Measurements from ENCODE around the gene WIZ.
"Not testable (repeated sequence)": the region's sequence is repeated elsewhere in the genome, so short reads cannot be mapped to it uniquely, and the experiment has no call there.

The WIZ gene

DNA sequence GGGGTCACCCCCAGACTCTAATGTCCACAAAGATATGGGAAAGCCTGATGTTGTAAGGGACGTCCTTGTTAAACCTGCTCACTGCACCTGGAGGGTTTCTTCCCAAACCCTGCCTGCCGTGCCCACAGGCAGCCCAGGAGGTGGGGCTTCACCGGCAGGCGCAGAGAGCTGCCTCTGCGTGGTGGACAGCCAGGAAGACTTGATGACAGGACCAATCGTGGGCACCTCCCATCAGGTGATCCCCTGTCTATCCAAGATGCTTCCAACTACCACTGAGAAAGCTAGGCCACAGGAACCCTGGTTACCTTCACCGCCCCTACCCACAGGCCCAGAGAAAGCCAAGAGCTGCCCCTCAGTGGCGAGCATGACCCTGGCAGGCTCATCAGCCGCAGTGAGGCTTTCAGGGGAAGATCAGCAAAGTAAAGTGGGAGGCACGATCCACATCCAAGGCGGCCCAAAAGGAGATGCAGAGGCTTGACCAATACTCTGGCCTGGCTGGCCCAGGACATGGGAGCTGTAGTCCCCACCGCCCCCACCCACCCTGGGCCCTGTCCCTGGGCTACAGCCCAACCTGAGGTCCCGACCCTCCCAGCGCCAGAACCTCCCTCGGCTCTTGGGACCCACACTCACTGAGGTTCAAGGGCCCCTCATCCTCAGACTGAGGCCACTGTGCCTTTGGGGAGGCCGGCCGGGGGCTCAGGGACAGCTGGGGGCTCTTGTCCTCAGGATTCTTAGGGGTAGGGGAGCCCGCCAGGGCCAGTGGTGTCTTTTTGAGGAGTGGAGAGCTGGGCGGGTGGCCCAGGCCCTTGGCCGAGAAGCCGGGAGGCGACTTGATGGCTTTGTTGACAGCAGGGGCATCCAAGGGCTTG is 20.6 kb downstream of the WIZ start:
- no peak for DNase-seq (ENCODE audit: low read depth in 2 of 2)

DNA sequence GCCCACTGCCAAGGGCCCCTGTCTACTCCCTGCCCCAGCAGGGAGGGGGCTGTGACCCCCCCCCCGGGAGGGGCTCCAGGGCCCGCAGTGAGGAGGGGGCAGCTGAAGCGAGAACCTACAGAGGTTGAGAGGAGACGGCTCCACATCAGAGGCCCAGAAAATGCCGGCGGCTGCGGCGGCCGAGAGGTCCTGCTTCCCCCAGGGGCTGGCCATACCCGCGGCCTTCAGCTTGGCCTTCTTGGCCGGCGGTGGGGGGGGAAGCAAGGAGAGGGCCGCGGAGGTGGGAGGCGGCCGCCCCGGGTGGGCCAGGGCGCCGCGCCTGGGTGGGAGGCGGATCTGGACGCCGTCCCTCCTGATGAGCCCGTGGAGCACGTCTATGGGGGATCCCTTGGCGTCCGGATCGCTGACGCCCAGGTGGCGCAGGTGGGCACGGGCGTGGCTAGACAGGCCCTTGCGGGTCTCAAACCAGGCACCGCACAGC is 21.7 kb downstream of the WIZ start:
- DNase-seq (ENCODE audit: low read depth in 2 of 2) = no peak

DNA sequence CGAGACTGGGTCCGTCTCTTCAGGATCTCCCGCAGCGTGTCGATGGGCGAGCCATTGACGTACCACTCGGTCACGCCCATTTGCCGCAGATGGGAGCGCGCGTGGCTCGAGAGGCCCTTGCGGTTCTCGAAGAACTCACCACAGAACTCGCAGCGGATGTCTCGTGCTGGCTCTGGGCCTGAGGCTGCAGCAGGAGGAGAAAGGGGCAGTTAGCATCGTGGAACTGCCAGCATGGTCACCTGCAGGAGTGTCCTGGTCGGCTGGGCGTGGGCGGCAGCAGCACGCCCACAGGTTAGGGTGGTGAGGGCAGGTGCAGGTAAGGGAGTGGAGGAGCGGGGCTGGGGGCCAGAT is 22.4 kb downstream of the WIZ start:
- no peak for DNase-seq (ENCODE audit: low read depth in 2 of 2)

DNA sequence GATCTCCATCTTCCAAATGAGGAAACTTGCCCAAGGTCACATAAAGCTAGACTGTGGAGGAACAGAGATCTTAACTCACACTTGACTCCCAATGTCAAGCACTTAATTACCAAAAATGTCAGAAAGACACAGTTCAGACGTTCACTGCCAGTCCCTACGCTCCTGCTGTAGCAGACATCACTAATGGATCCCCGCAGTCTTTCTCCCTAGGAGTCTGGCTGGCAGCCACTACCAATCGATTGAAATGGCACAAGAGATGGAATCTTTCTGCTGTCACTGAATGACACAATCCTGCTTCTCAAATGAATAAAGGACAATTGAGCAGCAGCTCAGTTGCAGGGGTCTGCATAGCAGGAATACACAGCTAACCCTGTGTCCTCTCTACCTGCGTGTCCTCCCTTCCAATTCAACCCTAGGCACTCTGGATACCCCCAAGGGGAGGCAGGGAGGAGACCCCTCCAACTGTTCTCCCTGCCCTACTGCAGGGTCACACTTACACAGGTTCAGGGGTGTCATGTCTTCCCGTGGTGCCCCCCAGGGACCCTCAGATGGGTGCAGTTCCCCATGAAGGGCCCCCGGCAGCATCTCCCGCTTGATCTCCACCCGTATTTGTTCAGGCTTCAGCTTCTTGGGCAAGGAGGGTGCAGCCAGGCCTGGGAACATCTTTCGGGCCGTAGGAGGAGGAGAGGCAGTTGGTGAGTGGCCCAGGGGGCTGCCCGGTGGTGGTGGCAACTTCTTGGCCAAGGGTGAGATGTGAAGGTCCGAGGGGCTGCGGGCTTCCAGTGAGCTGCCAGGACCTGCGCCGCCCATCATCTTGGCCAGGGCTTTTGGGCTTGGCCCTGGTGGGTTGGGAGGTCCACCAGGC is 23.0 kb downstream of the WIZ start:
- DNase-seq (ENCODE audit: low read depth in 2 of 2) = no peak

DNA sequence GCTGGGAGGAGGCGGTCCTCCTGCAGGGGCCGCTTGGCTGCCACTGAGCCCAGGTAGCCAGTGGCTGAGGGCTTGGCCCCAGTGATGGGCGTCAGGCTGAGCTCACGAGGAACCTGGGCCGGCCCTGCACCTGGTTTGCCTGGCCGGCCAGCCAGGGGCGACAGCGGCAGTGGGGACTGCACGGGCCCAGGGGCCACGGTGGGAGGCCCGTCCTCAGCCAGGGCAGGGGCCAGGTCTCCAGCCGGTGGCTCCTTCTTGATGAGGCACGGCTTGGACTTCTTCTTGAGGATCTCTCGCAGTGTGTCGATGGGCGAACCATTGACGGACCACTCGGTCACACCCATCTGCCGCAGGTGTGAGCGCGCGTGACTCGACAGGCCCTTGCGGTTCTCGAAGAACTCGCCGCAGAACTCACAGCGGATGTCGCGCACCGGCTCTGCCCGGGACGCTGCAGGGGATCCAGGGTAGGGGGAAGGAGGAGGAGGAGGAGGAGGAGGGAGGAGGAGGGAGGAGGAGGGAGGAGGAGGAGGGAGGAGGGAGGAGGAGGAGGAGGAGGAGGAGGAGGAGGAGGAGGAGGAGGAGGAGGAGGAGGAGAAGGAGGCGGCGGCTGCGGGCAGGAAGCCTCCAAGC is 24.3 kb downstream of the WIZ start:
- no peak for DNase-seq (ENCODE audit: low read depth in 2 of 2)

DNA sequence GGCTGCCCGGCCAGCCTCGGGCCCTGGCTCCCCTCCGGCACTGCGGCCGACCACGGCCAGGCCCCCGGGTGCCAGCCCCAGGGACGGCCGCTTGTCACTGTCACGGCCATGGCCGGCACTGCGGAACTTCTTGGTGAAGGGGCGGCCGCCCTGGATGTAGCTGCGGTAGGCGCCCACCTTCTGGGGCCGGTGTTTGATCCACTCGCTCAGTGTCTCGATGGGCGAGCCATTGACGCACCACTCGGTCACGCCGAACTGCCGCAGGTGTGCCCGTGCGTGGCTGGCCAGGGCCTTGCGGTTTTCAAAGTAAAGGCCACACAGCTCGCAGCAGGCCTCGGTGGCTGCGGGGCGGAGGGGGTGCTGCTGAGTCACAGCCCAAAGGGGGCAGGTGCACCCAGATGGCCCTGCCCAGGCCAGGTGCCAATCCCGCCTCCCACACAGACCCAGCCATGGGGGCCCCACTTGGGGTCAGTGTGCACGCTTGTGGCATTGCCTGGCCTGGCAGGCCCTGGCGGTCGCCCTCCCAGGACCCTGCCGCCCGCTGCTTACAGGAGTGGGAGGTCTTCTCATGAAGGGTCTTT is 25.0 kb downstream of the WIZ start:
- no peak for DNase-seq (ENCODE audit: low read depth in 2 of 2)

DNA sequence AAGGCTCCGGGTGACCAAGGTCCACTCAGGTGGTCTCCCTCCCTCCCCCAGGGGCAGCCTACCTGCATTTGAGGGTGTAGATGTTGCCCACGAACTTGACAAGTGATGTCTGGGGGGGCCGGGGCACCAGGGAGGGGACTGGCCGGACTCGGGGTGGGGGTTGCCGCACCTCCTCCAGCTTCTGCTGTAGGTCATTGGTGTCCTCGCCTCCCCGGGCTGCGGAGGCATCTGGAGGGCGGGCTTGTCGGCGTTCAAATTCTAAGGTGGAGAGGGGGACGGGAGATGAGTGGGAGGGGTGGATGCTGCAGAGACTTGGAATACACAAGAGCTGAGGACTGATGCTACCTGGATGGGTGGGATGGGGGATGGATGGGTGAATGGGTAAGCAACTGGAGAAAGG is 25.6 kb downstream of the WIZ start:
- DNase-seq (ENCODE audit: low read depth in 2 of 2) = no peak

DNA sequence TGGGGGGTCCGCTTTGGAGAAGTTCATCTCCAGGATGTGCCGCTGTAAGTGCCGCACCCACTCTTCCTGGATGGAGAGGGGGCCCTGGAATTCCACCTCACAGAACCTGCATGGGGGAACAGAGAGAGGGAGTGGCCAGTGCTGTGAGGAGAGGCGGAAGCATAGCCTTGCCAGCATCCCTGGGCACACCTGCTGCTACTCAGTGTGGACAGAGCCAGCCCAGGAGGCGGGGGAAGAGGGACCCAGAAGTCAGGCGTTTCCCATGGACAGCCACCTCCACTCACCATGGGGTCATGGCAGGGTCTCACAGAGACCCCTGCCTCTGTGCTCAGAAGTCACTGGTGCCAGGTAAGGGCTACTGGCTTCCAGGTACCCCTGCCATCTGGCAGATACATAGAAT is 26.6 kb downstream of the WIZ start:
- DNase-seq (ENCODE audit: low read depth in 2 of 2) = no peak

DNA sequence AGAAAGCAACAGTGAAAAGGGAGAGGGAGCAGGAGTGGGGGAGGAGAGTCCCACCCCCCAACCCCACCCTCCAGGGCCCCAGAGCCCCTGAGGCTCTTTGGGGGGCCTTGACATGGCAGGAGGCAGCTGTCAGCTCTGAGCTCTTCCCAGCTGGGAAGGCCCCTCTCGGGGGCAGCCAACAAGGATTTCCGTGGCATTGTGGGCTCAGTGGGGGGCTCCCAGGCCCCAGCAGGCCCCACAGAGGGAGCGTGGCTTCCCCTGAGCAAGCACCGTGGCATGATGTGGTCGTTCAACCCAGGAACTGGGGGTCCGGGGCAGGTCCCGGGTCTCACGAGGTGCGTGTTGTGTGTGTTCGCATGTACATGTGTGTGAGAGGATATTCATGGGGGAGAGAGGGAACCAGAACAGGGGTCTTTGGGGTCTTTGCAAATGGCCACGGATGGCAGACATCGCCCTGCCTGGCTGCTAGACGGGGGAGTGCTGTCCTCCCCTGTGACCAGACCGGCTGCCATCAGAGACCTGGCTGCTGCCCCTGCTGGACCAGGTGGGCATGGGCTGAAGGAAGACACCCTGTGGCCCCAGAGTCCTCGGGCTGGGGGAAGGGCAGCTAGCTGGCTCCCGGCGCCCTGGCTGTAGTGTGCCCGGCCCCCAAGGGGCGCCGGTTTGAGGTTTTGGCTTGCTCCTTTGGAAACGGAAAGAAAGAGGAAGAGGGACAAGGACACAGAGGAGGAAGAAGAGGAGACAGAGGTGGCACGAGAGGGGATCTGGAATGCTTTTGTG is 27.3 kb downstream of the WIZ start:
- DNase-seq (ENCODE audit: low read depth in 2 of 2) = no peak

DNA sequence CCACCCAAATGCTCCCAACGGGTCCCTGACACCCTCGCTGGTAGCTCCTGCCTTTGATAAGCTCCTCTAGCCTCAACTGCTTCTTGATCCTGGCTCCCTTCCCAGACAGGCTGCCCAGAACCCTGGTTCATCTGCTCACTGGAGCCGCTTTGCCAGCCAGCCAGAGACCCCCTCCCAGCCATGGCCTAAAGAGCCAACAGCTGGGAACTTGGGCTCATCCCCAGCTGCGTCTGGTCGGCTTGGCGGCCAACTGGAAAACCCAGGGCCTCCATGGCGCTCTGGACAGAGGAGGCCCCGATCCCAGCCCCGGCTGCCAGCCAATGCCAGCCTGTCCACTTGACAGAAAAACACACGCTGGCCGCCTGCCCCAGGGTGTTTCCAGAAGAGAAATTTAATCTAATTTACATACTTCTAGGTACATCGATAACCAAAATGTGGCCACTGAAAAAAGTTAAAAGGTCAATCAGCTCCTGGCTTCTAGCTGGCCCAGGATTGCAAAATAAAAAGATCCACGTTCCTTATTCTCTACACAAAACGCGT is 28.0 kb downstream of the WIZ start:
- no peak for DNase-seq (ENCODE audit: low read depth in 2 of 2)

DNA sequence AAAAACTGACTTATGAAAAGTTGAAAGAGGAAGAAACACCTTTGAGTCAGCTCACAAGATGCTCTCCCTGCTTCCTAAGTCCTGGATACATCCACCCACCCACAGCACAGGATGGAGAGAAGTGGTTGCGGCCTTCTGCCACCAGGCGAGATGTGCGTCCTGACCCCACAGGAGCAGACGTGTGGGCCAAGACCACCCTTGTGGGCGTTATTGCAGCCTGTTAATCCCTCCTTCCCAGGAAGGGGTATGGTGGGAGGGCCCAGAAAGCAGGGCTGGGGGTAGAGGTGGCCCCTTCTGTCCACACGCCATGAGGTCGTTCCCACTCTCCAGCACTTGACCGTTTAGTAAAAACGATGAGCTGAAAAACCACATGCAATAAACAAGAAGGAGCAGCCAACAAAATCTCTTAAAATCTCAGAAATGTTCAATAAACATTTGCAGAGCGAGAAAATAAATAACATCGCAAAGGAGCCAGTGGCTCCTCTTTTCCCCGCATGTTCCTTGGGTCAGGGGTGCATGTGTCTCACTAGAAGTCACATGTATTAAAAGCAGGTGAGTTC is 28.5 kb downstream of the WIZ start:
- no peak for DNase-seq (ENCODE audit: low read depth in 2 of 2)

DNA sequence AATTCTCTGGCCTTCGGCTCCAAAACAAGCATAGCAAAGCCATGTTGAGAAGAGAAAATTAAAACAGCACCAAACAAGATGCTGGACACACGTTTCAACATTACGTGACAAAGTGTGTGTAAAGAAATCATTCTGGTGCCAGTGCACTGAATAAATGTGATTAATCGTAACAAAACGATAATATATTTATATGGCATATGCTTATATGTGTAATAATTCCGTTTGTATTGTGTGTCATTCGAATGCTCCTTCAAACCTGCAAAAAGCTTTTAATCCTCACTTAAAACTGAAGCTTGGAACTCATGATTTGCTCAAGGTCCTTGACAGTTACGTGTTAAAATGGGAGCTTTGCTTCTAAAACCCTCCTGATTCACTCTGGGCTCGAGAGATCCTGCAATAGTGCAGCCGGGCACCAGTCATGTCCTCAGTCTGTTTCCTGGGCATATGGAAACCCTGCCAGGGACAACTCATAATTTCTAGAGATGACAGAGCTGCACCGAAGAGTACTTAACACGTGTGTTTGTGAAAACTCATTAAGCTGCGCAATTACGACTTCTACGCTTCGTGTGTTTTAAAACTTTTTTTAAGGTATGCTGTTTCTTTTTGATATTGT is 30.2 kb downstream of the WIZ start:
- DNase-seq (ENCODE audit: low read depth in 2 of 2) = no peak

DNA sequence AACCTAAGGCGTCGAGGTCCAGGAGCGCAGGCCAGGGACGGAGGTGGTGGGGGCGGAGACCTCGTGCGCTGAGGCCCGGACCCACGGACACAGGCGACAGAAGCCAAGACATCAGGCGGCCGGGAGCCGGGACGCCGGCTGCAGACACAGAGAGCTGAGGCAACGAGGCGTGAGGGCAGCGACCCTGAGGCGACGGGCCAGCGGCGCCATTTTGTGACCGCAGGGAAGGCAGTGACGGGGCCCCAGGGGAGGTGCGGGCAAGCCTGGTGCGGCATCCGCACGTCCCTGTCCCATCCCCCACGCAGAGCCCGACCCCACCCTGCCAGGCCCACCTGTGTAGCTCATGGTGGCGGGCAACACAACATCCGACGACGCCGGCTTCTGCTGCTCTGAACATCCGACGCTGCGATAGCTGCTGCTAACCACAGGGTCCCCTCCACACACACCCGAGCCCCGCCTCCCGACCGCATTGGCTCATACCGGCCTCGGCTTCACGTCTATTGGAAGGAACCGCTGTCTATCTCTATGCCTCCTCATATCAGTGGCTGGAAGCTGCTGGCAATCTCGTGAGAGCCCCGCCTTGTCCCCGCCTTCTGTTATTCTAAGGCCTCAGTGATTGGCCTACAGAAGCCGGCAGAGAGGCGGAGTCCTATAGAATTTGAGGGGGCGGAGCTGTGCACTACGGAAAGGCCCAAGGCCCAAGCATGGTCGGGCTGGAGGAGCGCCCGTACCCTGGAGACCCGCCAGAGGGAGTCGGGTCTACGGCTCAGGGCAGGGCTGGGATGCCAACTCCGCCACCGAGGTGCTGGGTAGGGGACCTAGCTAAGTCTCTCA is 31.0 kb downstream of the WIZ start, which contains the start of gene AKAP8L:
Gene AKAP8L (minus strand): TSS at position 410 of the 834 bp plus-strand sequence. CDS start 65 bp downstream, at position 345.
- peak; percentile 94 to 96 for DNase-seq (ENCODE audit: low read depth in 2 of 2)

DNA sequence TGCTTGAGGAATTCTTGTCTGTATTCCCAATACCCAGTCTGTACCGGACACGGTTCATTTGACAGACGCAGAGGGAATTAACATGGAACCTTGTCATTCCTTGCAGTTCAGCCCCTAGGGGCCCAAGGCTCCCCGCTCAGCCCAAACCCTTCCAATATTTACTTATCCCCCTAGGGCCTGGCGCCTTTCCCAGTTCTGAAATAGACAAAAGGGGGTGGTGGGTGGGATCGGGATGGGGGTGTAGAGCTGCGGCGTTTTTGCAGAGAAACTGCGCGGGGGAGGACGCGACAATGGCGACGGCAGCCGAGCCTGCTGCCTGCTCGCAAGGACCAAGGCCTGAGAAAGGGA is 31.6 kb downstream of the WIZ start:
- no peak for DNase-seq (ENCODE audit: low read depth in 2 of 2)

DNA sequence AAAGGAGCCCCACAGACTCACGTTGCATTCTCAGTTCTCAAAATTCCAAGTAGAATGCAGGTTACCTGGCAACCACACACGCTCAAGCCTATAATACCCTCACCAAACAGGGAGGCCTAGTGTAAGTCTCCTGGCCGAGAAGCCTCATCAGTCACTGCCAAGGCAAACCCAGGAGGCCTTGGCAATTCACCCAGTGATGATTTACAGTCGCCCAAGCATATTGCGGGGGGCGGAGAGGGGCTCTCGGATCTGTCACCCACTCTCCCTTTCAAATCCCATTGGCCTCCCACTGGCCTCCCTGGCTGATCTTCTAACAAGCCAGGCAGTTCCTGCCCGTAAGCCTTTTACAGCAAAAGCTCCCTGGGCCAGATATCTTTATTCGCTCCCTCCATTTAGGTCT is 32.1 kb downstream of the WIZ start:
- no peak for DNase-seq (ENCODE audit: low read depth in 2 of 2)

DNA sequence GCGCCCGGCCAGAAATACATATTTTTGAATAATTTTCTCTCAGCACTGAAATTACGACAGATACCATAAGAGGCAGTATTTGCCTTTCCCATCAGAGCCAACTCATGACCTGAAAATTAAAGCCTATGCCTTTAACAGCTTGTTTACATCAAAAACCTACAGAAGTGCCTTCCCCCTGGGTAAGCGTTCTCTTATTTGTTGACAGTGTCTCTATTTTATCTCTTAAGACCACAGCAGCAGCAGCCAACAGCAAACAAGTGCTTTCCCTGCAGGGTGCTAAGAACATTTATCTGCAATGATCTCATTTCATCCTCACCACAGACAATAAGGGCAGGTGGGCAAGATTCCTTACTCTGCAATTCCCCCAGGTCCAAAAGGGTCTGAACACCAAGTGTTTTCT is 36.9 kb downstream of the WIZ start:
- DNase-seq (ENCODE audit: low read depth in 2 of 2) = no peak

DNA sequence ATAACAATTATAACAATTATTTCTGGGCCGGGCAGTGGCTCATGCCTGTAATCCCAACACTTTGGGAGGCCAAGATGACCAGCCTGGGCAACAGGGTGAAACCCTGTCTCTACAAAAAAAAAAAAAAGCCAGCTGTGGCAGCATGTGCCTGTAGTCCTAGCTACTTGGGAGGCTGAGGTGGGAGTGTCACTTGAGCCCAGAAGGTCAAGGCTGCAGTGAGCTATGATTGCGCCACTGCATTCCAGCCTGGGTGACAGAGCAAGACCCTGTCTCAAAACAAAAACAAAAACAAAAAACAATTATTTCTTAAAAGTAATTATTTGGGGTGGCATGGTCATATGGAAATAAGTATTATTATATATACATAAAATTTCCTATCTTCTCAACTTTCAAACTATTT is 38.4 kb downstream of the WIZ start:
- not testable (repeated sequence) for DNase-seq (ENCODE audit: low read depth in 2 of 2)

DNA sequence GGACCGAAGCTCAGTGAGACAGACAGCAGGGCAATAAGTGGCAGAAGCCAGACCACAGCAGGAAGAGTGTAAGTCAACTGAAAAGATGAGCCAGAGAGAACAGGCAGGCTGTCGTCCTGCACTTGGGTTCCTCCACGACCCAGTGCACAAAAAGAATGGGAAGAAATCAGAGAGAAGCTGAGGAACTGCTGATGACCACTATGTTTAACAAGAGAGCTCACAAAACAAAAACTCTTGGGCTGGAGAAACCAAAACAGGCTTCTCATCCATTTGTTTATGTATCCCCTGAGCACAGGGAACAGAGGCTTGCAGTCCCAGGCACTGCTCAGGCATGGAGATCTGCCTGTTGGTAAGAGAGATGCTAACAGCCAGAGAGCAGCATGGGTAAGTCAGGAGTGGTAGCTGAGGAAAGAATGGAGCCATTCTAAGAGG is 45.0 kb downstream of the WIZ start:
- no peak for DNase-seq (ENCODE audit: low read depth in 2 of 2)

DNA sequence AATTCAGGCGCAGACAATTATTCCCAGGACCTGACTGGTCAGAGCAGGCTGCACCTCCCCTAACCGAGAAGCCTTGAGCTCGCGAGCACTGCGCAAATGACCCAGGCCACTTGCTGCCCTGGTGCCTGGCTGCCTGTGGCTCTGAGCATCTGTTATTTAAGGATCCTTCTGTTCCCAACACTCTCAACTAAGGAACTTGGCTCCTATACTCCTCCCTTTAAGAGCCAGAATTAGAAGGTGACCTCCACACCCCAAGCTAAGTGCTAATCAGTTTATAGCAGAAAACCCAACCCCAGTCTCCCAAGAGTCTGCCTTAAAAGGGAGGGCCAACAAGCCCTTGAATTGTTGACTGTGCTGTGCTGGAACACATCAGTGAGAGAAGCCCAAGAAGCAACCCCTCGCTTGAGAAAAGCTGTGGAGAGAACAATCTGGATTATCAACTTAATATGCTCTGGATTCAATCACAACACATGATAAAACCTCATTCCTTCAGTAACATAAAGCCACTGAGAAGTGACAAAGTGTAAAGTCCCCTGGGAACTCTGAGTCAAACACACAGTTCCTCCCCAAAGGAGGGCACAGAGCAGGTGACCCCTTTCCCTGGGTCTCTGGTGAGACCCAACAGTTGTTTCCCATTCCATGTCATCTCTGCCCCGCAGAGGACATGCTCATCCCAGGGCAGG is 45.5 kb downstream of the WIZ start:
- no peak for DNase-seq (ENCODE audit: low read depth in 2 of 2)
